GM12892 (cell line): Measurements from ENCODE around the gene SLC25A25.

Source experiments
- DNase-seq: peaks from one replicate; pipeline ENCODE4 v3.0.0; 2011; ENCODE audit not compliant: insufficient read length
- FAIRE-seq: peaks from 2 replicates; lab custom pipeline; 2011; peaks lifted over from hg19 to GRCh38; lab: Jason Lieb, UNC
- POLR2A ChIP-seq: IDR thresholded peaks from 2 replicates; pipeline ENCODE4 v1.6.1; 2011; ENCODE audit warnings: low read depth, low read length, control low read depth
- POLR2AphosphoS5 ChIP-seq: IDR thresholded peaks from 2 replicates; pipeline ENCODE4 v1.6.1; 2011; ENCODE audit warnings: low read depth, low read length, control low read depth
- TAF1 ChIP-seq: IDR thresholded peaks from 2 replicates; pipeline ENCODE4 v1.6.1; 2011; ENCODE audit warnings: low read depth, mild to moderate bottlenecking, control low read depth, low read length, borderline replicate concordance

The SLC25A25 gene

GRCh38 chr9:128120741-128121465, 52.9 kb downstream of the SLC25A25 start:
- DNase-seq (no peak), FAIRE-seq (no peak)
- TF ChIP-seq POLR2AphosphoS5 (no peak), POLR2A (peak; percentile 16; the same call in 1 of the 2 replicates)

DNA sequence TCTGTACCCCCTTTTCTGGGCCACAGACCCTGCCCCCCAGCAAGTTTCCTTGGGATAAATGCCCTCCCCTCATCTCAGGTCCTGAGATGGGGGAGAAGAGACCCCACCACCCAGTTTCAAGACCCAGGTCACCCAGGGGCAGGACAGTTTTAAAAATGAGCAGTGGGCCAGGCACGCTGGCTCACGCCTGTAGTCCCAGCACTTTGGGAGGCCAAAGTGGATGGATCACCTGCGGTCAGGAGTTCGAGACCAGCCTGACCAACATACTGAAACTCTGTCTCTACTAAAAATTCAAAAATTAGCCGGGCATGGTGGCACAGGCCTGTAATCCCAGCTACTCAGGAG, 53.4 kb downstream of the SLC25A25 start:
- DNase-seq (no peak), FAIRE-seq (no peak)
- no peak for TF ChIP-seq POLR2A
- no peak for TF ChIP-seq POLR2AphosphoS5
- no peak for TF ChIP-seq TAF1

DNA sequence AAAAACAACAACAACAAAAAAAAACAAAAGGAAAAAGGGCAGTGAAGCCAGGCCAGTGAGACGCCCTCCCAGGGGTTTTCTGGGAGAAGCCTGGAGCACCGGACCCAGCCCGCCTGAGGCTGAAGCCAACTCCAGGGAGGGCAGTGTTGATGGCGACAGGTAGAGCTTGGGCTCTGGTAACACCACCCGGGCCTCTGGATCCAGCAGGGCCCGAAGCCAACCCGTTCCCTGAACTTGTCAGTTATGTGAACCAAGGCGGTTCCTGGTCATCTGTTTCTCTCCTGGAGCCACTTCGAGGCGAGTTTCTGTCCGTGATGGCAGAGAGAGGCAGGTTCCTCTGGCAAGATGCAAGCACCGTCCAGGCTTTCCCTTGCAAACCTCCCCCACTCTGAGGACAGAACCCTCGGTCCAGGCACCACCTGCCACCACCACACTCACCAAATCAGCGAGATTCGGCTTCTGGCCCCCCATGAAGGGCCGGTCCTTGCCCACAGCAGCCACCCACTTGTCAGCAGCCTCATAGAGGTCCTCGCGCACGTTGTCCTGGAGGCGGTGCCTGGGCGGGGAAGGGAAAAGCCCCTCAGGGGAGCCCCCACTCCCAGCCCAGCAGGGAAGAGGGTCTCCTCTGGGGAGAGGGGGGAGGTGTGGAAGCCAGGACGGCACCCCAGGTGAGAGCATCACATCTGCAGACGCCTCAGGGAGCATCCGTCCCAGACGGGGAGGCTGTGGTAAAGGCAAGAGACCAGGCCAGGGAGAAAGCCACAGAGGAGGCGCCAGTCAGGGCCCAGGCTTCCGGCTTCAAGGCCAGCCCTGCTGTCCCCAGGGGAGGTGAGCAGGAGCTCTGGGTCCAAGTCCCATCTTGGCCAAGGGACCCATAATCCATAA, 54.1 kb downstream of the SLC25A25 start:
- DNase-seq = no peak
- TF ChIP-seq POLR2A (no peak), TAF1 (no peak), POLR2AphosphoS5 (no peak)
- no peak for FAIRE-seq

DNA sequence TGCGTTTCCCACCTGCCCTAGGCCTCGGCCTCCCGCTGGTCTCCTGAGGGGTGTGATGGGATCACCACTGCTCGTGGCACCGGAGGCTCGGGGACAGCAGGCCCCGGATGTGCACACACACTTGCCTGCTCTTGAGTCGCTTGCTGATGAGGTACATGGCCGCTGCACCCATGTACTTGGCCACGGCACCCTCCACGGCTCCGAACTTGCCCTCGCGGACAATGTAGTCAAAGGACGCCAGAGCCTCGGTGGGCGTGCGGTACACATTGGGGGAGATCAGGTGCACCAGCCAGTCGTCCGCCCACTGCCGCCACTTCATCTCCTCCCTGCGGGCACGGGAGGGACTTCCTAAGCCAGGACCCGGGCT, 54.8 kb downstream of the SLC25A25 start:
- FAIRE-seq (no peak), DNase-seq (no peak)
- TF ChIP-seq POLR2AphosphoS5 (no peak), TAF1 (no peak), POLR2A (no peak)

DNA sequence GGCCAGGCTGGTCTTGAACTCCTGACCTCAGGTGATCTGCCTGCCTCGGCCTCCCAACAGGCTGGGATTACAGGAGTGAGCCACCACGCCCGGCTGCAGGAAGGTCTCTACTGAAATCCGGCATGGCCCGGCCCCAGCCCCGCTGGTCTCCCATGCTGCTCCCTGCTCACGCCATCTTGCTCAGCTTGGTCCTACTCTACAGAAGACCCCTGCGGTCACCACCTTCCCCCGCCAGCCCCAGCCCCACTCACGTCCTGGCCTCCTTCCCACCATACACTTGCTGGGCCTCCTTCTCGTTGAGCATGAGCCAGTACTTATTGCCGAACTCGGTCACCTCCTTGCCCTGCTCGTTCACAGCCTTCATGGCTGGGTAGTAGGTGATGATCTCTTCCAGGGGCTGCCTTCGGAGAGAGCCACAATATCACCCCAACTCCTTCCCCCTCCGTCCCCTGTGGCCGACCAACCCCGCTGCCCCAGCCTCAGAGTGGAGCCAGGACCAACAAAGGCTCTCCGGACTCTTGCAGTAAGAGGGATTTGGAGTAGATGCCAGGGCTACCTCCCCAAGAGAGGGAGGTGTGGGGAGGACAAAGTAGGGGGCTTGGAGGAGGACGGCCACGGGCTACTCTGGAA, 55.5 kb downstream of the SLC25A25 start:
- no peak for FAIRE-seq
- no peak for DNase-seq
- TF ChIP-seq TAF1 (no peak), POLR2A (no peak), POLR2AphosphoS5 (no peak)

- TF ChIP-seq POLR2AphosphoS5 = no peak
- TF ChIP-seq POLR2A = no peak
- TF ChIP-seq TAF1 = no peak
- no peak for FAIRE-seq
- no peak for DNase-seq
These were observed 56.4 kb downstream of the SLC25A25 start for GRCh38 chr9:128124451-128124850.

DNA sequence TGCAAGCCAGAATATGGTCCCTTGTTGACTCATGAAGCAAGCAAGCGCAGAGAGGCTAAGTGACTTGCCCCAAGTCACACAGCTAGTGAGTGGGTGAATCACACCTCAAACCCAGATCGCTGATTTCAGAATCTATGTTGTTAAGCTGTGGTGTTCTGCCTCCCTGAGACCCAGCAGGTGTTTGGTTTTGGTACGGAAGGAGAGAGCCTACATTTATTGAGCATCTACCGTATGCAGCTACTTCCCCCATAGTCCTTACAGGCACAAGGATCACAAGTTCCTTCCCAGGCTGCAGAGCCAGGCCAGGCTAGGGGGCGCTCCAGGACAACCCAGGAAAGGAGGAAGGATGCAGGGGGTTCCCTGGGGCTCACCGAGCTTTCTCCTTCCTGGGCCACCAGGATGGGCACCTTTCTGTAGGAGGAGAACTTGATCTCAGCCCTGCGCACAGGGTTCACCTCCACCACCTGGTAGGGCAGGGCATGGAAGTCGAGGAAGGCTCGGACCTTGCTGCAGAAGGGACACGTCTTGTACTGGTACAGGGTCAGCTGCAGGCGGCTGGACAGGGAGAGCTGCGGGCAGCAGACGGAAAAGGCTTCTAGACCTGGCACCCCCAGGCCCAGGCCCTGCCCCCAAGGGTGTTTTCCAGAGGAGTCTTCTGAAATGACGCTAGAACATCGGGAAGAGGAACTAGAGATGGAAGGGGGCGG, 57.0 kb downstream of the SLC25A25 start:
- peak; percentile 67 for FAIRE-seq
- TF ChIP-seq POLR2AphosphoS5 (no peak), POLR2A (no peak), TAF1 (no peak)
- DNase-seq = no peak

DNA sequence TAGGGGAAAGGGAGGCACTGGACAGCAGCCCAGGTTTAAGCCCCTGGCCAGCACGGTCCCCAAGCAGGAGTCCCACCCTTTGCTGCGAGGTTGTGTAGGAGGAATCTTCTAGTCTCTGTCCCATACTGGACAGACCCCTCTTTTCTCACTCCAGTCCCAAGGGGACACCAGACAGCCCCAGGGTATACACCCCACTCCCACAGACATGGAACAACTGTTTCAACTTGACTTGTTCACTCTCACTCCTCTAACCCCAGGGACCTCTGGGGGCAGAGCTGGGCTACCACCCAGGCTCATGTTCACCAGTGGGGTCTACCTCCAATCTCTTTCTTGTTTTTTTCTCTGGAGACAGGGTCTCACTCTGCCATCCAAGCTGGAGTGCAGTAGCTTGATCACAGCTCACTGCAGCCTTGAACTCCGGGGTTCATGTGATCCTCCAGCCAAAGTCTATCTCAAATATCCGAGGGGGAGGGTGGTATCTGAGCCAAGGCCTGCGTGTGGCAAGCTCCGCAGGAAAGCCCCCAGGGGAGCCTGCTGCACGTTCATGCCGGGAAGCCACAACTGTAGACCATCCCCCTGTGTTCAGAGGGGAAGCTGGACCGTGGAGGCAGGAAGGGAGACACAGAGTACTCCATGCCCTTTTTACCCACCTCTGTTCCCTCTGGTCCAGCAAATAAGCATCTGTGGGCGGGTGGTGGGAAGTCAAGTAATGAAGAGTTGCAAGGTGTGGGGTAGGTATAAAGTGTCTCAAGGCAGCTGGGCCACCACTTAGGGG, 57.7 kb downstream of the SLC25A25 start:
- TF ChIP-seq POLR2AphosphoS5 (no peak), POLR2A (peak; percentile 56; the same call in 1 of the 2 replicates), TAF1 (no peak)
- no peak for DNase-seq
- FAIRE-seq = peak; percentile 42

DNA sequence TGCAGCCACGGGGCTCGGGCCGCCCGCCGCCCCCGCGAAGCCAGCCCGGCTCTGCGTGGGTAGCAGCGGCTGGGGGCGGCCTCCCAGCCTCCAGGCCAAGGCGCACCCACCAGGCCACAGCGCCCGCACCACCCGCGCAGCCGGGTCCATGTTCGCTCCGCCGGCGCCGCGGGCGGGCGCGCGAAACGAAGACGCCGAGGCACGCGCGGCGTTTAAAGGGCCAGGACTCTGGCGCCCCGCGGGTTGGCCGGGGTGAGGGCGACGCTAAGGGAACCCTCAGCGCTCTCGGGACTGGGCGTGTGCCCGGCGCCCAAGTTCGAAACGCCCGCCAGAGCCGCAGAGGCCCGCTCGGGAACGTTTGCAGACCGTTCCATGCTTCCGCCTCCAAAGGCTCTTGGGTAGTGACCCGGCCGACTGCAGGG, 59.5 kb downstream of the SLC25A25 start, which contains the start of gene PTGES2:
Gene PTGES2 (minus strand): TSS at position 162 of the 422 bp plus-strand sequence. CDS start 12 bp downstream, at position 150.
- DNase-seq (peak; percentile 69), FAIRE-seq (peak; percentile 78)
- TF ChIP-seq TAF1 (peak; percentile 47; the same call in 1 of the 2 replicates), POLR2A (peak; percentile 40; the same call in 1 of the 2 replicates), POLR2AphosphoS5 (no peak)

DNA sequence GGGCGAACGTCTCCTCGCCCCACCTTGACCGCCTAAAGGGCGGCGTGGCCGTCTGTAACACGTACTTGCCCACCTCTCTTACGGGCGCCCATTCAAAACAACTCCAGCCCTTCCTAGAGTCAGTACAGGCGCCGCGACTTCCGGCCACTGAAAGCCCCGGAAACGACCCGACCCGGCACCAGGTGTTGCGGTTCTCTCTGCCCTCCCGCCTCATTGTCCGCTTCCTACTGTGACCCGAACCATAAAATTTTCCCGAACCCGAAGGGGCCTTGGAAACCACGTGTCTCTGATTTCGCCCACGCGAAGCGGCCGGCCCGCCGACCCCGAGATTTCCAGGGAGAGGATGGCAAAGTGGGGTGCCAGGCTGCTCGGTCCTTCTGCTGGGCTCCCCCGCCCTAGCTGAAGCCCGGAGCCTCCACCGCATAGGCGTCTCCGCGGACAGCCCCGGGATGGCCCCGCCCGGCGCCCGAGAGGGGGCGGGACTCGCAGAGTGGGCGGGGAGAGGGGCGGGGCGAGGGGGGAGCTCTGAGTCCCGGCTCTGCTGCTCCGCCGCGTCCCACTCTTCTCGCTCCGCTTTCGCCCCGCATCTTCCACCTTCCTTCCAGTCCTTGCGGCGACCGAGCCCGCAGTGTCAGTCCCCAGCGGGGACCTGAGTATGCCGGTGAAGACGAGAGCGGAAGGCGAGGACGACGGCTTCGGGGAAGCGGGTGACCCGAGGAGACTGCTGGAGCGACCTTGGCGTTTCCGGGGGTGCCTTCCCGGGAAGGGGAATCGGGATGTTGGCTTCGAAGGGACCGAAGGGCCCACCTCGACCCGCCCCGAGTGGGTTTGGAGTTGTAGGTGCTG, 60.2 kb downstream of the SLC25A25 start:
- FAIRE-seq (peak; percentile 73), DNase-seq (peak; percentile 73)
- TF ChIP-seq POLR2A = no peak
- TF ChIP-seq POLR2AphosphoS5 = no peak
- TF ChIP-seq TAF1 = no peak
